ENCODE data around the gene INHA.

DNA sequence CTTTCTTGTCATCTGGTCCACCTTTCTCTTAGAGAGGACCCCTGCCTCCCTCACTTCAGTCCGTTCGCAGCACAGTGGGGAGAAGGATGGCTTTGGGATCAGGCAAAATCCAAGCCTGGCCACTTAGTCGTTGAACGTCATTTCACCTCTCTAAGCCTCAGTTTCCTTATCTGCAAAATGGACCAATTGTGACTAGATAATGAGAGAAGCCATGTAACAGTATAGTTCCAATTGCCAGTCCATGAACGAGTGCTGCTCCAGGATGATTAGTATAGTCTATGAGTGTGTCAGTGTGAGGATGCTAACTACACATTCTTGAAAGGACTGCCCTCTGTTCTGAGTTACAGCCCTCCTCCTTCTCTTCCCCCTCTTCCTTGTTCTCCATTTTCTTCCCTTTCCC is 1.1 kb downstream of the INHA start:
- TF ChIP-seq, protein P1, sequence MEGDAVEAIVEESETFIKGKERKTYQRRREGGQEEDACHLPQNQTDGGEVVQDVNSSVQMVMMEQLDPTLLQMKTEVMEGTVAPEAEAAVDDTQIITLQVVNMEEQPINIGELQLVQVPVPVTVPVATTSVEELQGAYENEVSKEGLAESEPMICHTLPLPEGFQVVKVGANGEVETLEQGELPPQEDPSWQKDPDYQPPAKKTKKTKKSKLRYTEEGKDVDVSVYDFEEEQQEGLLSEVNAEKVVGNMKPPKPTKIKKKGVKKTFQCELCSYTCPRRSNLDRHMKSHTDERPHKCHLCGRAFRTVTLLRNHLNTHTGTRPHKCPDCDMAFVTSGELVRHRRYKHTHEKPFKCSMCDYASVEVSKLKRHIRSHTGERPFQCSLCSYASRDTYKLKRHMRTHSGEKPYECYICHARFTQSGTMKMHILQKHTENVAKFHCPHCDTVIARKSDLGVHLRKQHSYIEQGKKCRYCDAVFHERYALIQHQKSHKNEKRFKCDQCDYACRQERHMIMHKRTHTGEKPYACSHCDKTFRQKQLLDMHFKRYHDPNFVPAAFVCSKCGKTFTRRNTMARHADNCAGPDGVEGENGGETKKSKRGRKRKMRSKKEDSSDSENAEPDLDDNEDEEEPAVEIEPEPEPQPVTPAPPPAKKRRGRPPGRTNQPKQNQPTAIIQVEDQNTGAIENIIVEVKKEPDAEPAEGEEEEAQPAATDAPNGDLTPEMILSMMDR (IDR thresholded peaks at IDR 0.05; ENCODE audit: low read depth, low read length, missing input control): no peak
- TF ChIP-seq, protein P2, sequence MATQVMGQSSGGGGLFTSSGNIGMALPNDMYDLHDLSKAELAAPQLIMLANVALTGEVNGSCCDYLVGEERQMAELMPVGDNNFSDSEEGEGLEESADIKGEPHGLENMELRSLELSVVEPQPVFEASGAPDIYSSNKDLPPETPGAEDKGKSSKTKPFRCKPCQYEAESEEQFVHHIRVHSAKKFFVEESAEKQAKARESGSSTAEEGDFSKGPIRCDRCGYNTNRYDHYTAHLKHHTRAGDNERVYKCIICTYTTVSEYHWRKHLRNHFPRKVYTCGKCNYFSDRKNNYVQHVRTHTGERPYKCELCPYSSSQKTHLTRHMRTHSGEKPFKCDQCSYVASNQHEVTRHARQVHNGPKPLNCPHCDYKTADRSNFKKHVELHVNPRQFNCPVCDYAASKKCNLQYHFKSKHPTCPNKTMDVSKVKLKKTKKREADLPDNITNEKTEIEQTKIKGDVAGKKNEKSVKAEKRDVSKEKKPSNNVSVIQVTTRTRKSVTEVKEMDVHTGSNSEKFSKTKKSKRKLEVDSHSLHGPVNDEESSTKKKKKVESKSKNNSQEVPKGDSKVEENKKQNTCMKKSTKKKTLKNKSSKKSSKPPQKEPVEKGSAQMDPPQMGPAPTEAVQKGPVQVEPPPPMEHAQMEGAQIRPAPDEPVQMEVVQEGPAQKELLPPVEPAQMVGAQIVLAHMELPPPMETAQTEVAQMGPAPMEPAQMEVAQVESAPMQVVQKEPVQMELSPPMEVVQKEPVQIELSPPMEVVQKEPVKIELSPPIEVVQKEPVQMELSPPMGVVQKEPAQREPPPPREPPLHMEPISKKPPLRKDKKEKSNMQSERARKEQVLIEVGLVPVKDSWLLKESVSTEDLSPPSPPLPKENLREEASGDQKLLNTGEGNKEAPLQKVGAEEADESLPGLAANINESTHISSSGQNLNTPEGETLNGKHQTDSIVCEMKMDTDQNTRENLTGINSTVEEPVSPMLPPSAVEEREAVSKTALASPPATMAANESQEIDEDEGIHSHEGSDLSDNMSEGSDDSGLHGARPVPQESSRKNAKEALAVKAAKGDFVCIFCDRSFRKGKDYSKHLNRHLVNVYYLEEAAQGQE (IDR thresholded peaks at IDR 0.05): no peak
- no peak for TF ChIP-seq JUND (IDR thresholded peaks at IDR 0.05)
- TF ChIP-seq, protein P3, sequence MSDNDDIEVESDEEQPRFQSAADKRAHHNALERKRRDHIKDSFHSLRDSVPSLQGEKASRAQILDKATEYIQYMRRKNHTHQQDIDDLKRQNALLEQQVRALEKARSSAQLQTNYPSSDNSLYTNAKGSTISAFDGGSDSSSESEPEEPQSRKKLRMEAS (IDR thresholded peaks at IDR 0.05): no peak
- TF ChIP-seq SP1 (IDR thresholded peaks at IDR 0.05): no peak
- TF ChIP-seq YY1 (IDR thresholded peaks at IDR 0.05): no peak
- no peak for TF ChIP-seq TAF1 (conservative IDR thresholded peaks at IDR 0.05)
- no peak for TF ChIP-seq EGR1 (IDR thresholded peaks at IDR 0.05; ENCODE audit: low read depth in 2 of 2)
- no peak for TF ChIP-seq FOXA2 (IDR thresholded peaks at IDR 0.05)
- TF ChIP-seq, protein P4, sequence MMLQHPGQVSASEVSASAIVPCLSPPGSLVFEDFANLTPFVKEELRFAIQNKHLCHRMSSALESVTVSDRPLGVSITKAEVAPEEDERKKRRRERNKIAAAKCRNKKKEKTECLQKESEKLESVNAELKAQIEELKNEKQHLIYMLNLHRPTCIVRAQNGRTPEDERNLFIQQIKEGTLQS (IDR thresholded peaks at IDR 0.05): no peak
- no peak for TF ChIP-seq RAD21 (IDR thresholded peaks at IDR 0.05)
- TF ChIP-seq, protein P5, sequence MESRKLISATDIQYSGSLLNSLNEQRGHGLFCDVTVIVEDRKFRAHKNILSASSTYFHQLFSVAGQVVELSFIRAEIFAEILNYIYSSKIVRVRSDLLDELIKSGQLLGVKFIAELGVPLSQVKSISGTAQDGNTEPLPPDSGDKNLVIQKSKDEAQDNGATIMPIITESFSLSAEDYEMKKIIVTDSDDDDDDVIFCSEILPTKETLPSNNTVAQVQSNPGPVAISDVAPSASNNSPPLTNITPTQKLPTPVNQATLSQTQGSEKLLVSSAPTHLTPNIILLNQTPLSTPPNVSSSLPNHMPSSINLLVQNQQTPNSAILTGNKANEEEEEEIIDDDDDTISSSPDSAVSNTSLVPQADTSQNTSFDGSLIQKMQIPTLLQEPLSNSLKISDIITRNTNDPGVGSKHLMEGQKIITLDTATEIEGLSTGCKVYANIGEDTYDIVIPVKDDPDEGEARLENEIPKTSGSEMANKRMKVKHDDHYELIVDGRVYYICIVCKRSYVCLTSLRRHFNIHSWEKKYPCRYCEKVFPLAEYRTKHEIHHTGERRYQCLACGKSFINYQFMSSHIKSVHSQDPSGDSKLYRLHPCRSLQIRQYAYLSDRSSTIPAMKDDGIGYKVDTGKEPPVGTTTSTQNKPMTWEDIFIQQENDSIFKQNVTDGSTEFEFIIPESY (IDR thresholded peaks at IDR 0.05): no peak
